A673 (cell line): ENCODE measurements around the gene MKS1. TPM values are rescaled to one million over a fixed set of nuclear protein-coding genes. Genes with fewer than 3 reads are reported as not detected.

Experiments
- BruUV-seq: library from RNA; stranded (reverse); fragments of 400-500 nt; replicated peaks from 2 replicates; lab custom pipeline; 2021; lab: Mats Ljungman, UMichigan
- CTCF ChIA-PET: fragments of 300-600 bp; sonication (Branson Sonifier 250); formaldehyde crosslinking; loops from one replicate; lab custom pipeline; 2022; ENCODE audit warnings: antibody characterized with exemption; lab: Charles Lee
- POLR2A ChIA-PET: fragments of 300-600 bp; sonication (Branson Sonifier 250); formaldehyde crosslinking; loops from one replicate; lab custom pipeline; 2022; ENCODE audit warnings: antibody characterized with exemption; ENCODE audit not compliant: low non-redundant PET; lab: Charles Lee
- DNase-seq: peaks from one replicate; pipeline ENCODE4 v3.0.0-alpha.2; 2015; ENCODE audit warnings: low spot score
- H3K27ac ChIP-seq: fragments of 200-600 bp; sonication (generic); 2 replicates; pipeline ENCODE4 v1.5.1; 2016; ENCODE audit warnings: mixed run types, low read depth, mild to moderate bottlenecking, mixed read lengths, antibody characterized with exemption, low read length; ENCODE audit not compliant: poor library complexity, severe bottlenecking
- H3K27me3 ChIP-seq: fragments of 200-600 bp; sonication (generic); replicated peaks from 2 replicates; pipeline ENCODE4 v1.6.1; 2017; ENCODE audit warnings: mixed run types, low read depth, mild to moderate bottlenecking, mixed read lengths, antibody characterized with exemption, low read length; ENCODE audit not compliant: insufficient read depth, poor library complexity
- H3K36me3 ChIP-seq: fragments of 200-600 bp; sonication (generic); 2 replicates; pipeline ENCODE4 v1.6.1; 2016; ENCODE audit warnings: mixed run types, mild to moderate bottlenecking, mixed read lengths, antibody characterized with exemption, low read length; ENCODE audit not compliant: insufficient read depth, poor library complexity, severe bottlenecking
- H3K4me1 ChIP-seq: fragments of 200-600 bp; sonication (generic); 2 replicates; pipeline ENCODE4 v1.6.1; 2017; ENCODE audit warnings: mixed run types, mild to moderate bottlenecking, mixed read lengths, antibody characterized with exemption, low read length; ENCODE audit not compliant: insufficient read depth, poor library complexity, severe bottlenecking
- H3K4me3 ChIP-seq: fragments of 200-600 bp; sonication (generic); 2 replicates; pipeline ENCODE4 v1.5.1; 2016; ENCODE audit warnings: low read depth, mixed run types, mild to moderate bottlenecking, mixed read lengths, low read length; ENCODE audit not compliant: poor library complexity, severe bottlenecking
- H3K9me3 ChIP-seq: fragments of 200-600 bp; sonication (generic); 2 replicates; pipeline ENCODE4 v1.6.1; 2016; ENCODE audit warnings: mixed run types, low read depth, mild to moderate bottlenecking, mixed read lengths, antibody characterized with exemption, low read length; ENCODE audit not compliant: poor library complexity, severe bottlenecking
- CTCF ChIP-seq: fragments of 300-800, 200-600 bp; sonication (generic); conservative IDR thresholded peaks from 2 replicates; pipeline ENCODE4 v1.5.1; 2017; ENCODE audit warnings: low read depth, mild to moderate bottlenecking, antibody characterized with exemption, low read length, moderate library complexity, mixed read lengths
- EZH2 ChIP-seq: fragments of 200-600 bp; sonication (generic); IDR thresholded peaks from 2 replicates; pipeline ENCODE4 v1.6.1; 2017; ENCODE audit warnings: borderline replicate concordance, low read depth, mild to moderate bottlenecking, mixed read lengths, antibody characterized with exemption, low read length; ENCODE audit not compliant: poor library complexity, severe bottlenecking
- intact Hi-C: fragments of 100-400 bp; cut with micrococcal nuclease; formaldehyde crosslinking; loops from one replicate; pipeline ENCODE4 v1.10.0; 2022; ENCODE audit not compliant: unreplicated experiment
- total RNA-seq: library from RNA; stranded (reverse); gene quantifications from 2 replicates; pipeline ENCODE4 v1.2.3, GENCODE V29; 2021

The MKS1 gene
- total RNA-seq, 1 experiment from 2014 or later, result 28.1 TPM

GRCh38 chr17:58189436-58190146 is 29.5 kb downstream of the MKS1 start:
- CTCF ChIA-PET, result no interaction called here
- DNase-seq, result peak; percentile 84
- Histone ChIP-seq H3K36me3 (no peaks in the 10 kb centered on the region), H3K4me3 (no peak overlapping the region), H3K4me1 (peaks cover 12% of the 10 kb centered on the region), H3K27me3 (no peaks in the 10 kb centered on the region), H3K9me3 (no peaks in the 10 kb centered on the region), H3K27ac (no peak overlapping the region)
- no TSS peak for BruUV-seq
- POLR2A ChIA-PET, result interaction anchor here (0.6 kb wide), 1 partner anchor 25 kb away, joined by 3 read pairs; no protein-coding TSS in a partner anchor
- TF ChIP-seq EZH2 (no peak), CTCF (no peak)
- intact Hi-C loops, result no loop called here

- H3K4me3 ChIP-seq, result no peak overlapping the region
- POLR2A ChIA-PET, result no interaction called here
- no peak for DNase-seq
- no peaks in the 10 kb centered on the region for H3K36me3 ChIP-seq
- H3K27ac ChIP-seq, result no peak overlapping the region
- no peak for TF ChIP-seq CTCF
- TF ChIP-seq EZH2, result no peak
- no peaks in the 10 kb centered on the region for H3K27me3 ChIP-seq
- intact Hi-C loops, result no loop called here
- H3K9me3 ChIP-seq, result no peaks in the 10 kb centered on the region
- peaks cover 12% of the 10 kb centered on the region for H3K4me1 ChIP-seq
- CTCF ChIA-PET, result no interaction called here
- no TSS peak for BruUV-seq
Observed at GRCh38 chr17:58187675-58188074, 31.4 kb downstream of the MKS1 start.

GRCh38 chr17:58187063-58187462 is 32.0 kb downstream of the MKS1 start:
- intact Hi-C loops, result no loop called here
- no peak overlapping the region for H3K4me3 ChIP-seq
- no peak overlapping the region for H3K27ac ChIP-seq
- no peaks in the 10 kb centered on the region for H3K36me3 ChIP-seq
- CTCF ChIA-PET, result no interaction called here
- TF ChIP-seq CTCF (no peak), EZH2 (no peak)
- POLR2A ChIA-PET, result no interaction called here
- H3K4me1 ChIP-seq, result peaks cover 12% of the 10 kb centered on the region
- no peaks in the 10 kb centered on the region for H3K9me3 ChIP-seq
- no TSS peak for BruUV-seq
- no peaks in the 10 kb centered on the region for H3K27me3 ChIP-seq
- DNase-seq, result no peak
